LHCN-M2 (cell line): Measurements from ENCODE around the gene MFSD11. TPM values are rescaled to one million over a fixed set of nuclear protein-coding genes. Genes with fewer than 3 reads are reported as not detected.

Source experiments
- total RNA-seq: library from RNA; depleted of rRNA; stranded (reverse); fragments of >200 nt; gene quantifications from 2 replicates; pipeline ENCODE4 v1.2.3, GENCODE V29; 2014; rRNA removed

MFSD11 gene
- total RNA-seq, 1 experiment from 2014 or later, result 31.0 TPM

Other genes with a start within 250 kb of the MFSD11 start
- gene RHBDF2, start 236.7 kb upstream of the MFSD11 start, total RNA-seq, result 12.2 and 17.6 TPM in 2 replicates
- gene CYGB, start 200.4 kb upstream of the MFSD11 start, total RNA-seq, result 3.3 and 3.7 TPM in 2 replicates
- gene PRCD, start 198.1 kb upstream of the MFSD11 start, total RNA-seq, result 0.06 and 0.86 TPM in 2 replicates
- 0.34 and 1.2 TPM in 2 replicates for gene ST6GALNAC2, start 152.3 kb upstream of the MFSD11 start, total RNA-seq
- not detected in 2 replicates for gene ST6GALNAC1, start 94.4 kb upstream of the MFSD11 start, total RNA-seq
- 470 and 568 TPM in 2 replicates for gene MXRA7, start 27.2 kb upstream of the MFSD11 start, total RNA-seq
- gene JMJD6, start 11.5 kb upstream of the MFSD11 start, total RNA-seq, result 29.3 and 34.5 TPM in 2 replicates
- 40.5 and 41.2 TPM in 2 replicates for gene METTL23, start 11.3 kb upstream of the MFSD11 start, total RNA-seq
- gene SRSF2, start 788 bp upstream of the MFSD11 start, total RNA-seq, result 387 and 481 TPM in 2 replicates
- gene MGAT5B, start 130.3 kb downstream of the MFSD11 start, total RNA-seq, result 0.06 and 0.23 TPM in 2 replicates